IPS DF 4.7 (cell line): ENCODE data around the gene OR6V1.
"Not testable (repeated sequence)": the region's sequence is repeated elsewhere in the genome, so short reads cannot be mapped to it uniquely, and the experiment has no call there.

Source experiments
- DNase-seq: peaks from one replicate; pipeline ENCODE4 v3.0.0-alpha.2; 2013; ENCODE audit warnings: low spot score; ENCODE audit errors: extremely low read depth

OR6V1 gene

DNA sequence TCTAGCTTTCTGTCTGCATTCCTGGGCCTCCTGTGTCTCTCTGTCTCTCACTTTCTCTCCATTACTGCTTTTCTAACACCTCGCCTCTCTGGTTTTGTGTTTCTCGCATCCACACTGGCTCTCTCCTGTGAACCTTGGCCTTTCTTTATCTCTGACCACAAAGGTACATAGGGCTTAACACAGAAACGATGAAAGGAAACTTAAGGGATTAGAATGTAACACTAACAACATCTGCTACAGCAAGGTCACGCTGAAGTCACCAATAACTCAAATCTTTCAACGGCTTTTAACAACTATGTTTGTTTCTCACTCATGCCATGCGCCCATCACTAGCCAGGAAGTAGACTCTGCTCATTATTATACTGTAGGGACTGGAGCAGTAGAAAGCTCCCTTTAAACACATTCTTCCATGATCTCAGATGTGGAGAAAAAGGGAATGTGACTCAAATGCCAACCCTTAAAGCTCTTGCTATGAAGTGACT lies 9.3 kb upstream of the OR6V1 start:
- no peak for DNase-seq

DNA sequence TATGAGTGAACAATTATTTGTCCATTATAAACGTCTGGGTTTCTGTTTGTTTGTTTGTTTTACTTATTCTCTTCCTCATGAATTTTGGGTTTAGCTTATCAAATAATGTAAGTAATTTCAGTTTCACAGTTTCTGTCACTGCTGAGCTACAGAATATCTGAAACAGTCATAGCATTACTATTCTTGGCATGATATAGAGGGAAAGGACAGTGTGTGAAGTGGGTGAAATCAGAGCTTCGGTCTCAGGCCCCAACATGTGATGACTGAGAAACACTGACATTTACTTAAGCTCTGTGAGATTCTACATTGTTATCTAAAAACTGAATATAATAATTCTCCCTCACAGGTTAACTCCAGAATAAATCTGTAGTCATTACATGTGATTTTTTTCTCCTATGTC lies 8.8 kb upstream of the OR6V1 start:
- DNase-seq = no peak

DNA sequence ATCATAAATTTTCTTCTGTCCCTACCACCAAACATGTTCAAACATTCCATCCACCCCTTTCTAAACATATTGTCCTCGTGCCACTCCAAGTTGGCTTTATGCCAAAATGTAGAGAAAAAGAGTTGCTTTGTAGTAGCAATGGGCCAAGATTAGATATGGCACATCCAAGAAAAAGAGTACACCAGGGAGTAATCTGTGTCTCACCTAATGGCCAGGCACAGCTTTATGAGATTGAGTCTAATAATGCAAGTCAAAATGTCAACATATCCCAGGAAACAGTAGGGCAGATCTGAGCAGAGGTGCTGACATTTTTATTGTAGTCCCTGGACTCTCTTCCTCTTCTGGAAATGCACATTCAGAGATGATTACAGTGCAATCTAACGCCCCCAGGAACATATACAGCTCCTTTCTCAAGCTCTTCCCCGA lies 5.7 kb upstream of the OR6V1 start:
- DNase-seq = no peak

DNA sequence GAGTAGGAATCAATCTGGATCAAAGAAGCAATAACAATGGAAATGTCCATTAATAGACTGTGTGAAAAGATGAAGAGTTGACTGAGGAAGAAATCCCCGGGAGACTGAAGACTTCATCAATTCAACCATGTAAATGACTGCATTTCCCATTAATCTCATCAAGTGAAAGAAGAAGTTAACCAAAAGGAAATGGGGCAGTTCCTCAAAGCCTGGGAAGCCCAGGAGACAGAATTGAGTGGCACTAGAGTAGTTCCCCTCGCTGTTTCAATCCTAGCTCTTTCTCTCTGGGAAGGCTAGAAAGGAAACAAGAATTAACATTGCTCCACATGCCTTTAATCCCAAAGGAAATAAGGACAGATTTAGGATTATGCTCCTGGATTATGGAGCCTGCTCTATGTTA lies 4.8 kb upstream of the OR6V1 start:
- DNase-seq = no peak

DNA sequence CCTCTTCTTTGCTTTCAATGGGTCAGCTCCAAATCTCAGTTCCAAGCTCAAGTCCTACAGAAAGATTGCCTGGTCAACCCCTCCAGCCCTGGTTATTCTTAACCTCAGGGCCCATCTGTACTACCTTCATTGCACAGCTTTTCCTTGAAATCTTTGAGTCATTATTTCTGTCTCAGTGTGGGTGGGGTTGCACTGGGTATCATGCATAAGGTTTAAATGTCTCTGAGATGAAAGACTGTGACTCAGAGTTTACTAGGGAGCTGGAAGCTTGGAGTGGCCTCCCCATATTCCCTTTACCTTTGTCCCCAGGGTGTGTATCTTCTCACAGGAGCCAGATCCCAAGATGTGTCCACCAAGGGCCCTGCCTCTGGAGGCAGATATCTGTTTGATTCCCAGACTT lies 3.3 kb upstream of the OR6V1 start:
- no peak for DNase-seq

DNA sequence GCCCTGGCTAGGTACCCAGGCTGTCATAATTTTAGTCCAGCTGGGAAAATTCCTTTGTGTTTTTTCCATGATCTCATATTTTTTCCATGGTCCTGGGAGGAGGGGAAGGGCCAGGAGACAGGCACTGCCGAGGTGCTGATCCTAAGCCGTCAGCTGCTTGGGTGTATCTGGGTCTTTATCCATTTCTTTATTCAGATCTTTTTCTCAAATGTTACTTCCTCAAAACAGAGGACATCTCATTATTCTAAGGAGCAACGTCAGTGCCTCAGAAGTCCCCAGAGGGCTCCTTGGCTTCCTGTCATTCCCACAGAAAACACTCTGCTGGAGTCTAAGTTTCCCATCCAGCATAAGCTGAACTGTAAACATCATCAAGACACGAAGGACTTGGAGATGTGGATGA lies 2.8 kb upstream of the OR6V1 start:
- DNase-seq = no peak

DNA sequence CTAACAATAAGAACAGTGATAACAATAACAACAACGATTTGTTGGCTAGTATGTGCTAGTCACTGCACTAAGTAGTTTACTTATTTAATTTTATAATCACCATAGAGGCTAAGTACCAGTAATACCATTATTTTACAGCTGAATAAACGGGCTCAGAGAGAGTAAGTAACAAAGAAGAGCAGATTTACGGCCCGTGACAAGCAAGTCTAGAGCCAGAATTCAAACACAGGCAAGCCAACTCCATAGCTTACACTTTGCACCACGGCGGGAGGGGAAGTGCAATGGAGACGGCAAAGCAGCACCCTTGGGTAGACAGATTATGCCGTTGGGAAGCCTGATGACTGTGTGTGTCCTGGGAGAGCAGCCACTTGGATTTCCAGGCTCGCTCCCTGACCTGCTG lies 1.2 kb upstream of the OR6V1 start:
- DNase-seq = no peak

DNA sequence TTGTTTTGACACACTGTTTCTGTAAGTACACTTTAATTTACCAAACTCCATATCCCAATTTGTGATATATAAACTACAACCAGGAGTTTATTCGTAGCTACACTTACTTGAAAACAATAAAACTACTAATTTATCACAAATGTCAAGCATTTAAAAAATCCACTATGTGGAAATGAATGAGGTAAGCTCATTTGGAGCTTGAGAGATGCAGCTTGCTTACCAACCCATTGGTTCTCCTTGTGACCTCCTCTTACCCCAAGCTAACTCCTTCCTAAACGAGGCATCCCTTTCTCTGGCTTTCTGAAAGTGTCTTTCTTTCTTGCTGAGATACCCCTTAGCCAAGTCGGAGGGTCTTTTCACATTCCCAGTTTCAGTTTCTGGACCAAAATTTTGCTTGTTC lies 2.5 kb downstream of the OR6V1 start:
- DNase-seq = no peak

DNA sequence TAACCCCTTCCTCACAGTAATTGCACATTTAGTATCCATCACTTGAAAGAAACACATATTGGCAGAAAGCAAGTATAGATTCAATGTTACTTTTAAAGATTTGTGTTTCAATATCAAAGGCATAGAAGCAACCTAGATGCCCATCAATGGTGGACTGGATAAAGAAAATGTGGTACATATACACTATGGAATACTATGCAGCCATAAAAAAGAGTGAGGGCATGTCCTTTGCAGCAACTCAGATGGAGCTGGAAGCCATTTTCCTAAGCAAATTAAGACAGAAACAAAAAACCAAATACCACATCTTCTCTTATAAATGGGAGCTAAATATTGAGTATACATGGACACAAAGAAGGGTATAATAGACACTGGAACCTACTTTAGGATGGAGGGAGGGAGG lies 3.6 kb downstream of the OR6V1 start:
- DNase-seq = no peak

DNA sequence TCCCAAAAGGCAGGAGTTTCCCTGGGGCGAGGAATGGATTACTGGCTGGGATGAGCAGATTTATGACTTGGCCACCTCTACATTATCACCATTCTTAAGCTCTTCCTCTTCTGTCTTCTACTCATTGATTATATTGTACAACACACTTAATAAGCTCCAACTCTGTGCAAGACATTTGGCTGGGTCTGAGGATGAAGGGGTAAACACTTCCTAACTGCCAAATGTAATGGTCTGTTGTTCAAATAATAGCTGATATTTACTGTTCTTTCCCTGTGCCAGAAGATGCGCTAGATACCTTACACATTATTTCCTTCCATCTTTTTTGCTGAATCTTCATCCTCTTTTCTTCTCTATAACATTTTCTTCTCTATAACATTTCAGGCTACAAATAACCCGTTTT lies 11.6 kb downstream of the OR6V1 start:
- DNase-seq = no peak

DNA sequence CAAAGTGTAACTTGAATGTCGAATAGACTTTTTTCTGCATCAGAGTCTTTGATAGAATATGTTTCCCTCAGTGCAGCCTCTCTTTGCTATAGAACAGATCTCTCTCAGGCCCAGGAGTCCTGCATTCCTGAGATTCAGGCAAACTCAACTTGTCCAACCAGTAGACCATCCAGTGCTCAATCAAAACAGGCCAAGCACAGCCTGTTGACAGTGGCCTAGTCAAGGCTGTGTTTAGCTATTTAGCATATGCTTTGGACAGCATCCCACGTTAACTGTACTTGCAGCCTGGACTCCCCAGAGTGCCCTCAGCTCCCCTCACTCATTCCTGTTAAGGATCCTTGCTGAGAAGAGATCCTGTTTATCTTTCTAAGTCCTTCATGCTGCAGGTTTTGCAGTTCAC lies 16.3 kb downstream of the OR6V1 start:
- no peak for DNase-seq

DNA sequence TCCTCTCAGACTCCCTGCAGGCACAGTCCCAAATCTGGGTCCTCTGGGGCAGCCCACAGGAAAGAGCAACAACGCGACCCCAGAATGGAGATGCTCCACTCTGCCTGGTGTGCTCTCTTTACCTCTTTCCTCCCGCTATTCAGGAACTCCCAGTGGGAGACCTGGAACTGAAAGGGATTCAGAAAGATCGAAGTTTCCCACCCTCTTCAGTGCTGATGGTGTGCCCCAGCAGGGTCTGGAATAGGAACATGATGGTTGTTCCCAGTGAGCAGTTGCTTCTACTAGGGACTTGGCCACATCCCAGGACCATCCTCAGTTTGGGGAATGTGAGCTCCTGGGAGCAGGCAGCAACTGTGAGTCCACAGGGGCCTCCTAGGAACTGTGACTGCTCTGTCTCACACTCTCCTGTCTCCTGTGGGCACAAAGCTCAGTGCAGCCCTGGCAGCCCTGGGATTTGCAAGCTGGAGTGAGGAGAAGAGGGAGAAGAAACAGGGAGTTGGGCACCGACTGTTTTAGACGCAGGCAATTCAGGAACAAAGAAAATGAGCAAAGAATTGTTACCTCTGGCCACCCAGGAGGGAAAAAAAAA lies 17.9 kb downstream of the OR6V1 start:
- DNase-seq = no peak

DNA sequence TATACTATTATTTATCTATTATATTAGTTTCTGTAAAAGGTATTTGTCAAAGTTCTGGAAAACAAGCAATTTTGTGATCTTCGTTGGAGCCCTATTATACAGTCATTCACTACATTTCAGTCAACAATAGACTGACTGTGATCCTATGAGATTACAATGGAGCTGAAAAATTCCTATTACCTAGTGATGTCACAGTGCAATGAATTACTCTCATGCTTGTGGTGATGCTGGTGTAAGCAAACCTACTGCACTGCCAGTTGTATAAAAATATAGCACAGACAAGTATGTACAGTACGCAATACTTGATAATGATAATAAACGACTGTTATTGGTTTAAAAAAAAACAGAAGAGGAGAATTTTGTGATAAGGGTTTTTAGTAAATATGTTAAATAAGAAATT lies 21.4 kb downstream of the OR6V1 start:
- DNase-seq = no peak

DNA sequence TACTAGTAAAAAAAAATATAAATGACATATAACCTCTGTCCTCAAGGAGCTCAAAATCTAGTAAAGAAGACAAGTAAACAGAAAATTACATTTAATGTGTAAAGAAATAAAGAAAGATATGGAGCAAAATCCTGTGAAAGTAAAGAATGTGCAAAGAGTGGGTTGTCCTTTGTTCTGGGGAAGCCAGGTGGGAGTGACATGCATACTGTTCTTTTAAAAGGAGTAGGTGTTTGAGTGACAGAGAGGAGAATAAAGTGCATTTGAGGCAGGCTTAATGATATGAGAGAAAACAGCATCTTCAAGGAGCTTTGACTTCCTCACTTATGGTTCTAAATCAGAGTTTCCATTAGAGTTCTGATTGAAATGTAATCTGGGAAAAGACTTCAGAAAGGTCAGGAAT lies 22.0 kb downstream of the OR6V1 start:
- no peak for DNase-seq

DNA sequence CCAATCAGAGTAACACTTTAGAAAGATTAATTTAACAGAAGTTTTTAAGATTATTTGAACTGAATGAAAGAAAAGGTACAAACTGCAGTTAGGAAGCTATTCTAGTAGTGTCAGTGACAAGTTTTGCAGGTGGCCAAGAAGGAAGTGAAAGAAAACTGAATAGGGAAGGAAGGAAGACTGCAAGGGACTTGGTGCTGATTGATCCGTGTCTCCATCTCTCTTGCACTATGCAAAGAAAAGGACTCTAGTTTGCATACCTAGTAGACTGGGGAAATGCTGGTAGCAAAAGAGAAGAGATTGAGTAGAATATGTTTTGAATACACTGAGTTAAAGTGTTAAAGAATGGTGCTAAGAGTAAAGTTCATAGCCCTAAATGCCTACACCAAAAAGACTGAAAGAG lies 33.0 kb downstream of the OR6V1 start:
- no peak for DNase-seq

DNA sequence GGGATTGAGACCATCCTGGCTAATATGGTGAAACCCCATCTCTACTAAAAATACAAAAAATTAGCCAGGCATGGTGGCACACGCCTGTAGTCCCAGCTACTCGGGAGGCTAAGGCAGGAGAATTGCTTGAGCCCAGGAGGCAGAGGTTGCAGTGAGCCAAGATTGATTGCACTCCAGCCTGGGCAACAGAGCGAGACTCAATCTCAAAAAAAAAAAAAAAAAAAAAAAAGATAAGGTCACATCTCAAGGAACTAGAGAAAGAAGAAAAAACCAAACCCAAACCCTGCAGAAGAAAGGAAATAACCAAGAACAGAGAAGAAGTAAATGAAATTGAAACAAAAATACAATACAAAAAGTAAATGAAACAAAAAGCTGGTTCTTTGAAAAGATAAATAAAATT lies 33.5 kb downstream of the OR6V1 start:
- not testable (repeated sequence) for DNase-seq

DNA sequence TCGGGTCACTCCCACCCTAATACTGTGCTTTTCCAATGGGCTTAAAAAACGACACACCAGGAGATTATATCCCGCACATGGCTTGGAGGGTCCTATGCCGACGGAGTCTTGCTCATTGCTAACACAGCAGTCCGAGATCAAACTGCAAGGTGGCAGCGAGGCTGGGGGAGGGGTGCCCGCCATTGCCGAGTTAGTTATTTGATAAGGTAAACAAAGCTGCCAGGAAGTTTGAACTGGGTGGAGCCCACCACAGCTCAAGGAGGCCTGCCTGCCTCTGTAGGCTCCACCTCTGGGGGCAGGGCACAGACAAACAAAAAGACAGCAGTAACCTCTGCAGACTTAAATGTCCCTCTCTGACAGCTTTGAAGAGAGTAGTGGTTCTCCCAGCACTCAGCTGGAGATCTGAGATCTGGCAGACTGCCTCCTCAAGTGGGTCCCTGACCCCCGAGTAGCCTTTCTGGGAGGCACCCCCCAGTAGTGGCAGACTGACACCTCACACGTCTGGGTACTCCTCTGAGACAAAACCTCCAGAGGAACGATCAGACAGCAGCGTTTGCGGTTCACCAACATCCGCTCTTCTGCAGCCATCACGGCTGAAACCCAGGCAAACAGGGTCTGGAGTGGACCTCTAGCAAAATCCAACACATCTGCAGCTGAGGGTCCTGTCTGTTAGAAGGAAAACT lies 36.5 kb downstream of the OR6V1 start:
- not testable (repeated sequence) for DNase-seq

DNA sequence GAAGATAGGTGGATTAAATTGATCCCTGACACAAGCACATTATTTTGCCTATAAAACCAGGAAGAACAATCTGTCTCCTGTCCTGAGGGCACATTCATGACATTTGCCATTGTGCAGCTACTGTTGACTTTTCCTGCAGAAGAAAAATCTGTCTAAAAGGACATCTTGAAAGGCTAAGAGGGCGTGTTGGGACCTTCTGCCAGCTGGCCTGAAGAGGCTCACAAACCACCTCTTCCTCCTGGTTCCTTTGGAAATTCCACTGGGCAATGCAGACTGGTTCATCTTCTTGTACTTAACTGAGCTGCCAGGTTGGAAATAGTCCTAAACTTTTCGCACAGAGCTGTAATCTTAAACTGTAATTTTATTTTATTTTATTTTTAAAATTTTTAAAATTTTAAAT lies 44.0 kb downstream of the OR6V1 start:
- DNase-seq = no peak

DNA sequence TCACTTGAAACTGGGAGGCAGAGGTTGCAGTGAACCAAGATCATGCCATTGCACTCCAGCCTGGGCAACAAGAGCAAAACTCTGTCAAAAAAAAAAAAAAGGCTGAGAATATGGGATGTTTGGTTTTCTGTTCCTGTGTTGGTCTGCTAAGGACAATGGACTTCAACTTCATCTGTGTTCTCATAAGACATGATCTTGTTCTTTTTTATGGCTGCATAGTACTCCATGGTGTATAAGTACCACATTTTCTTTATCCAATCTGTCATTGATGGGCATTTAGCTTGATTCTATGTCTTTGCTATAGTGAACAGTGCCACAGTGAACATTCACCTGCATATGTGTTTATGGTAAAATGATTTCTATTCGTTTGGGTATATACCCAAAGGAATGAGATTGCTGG lies 47.4 kb downstream of the OR6V1 start:
- not testable (repeated sequence) for DNase-seq
